Kasumi-1 (cell line): ENCODE data around the gene YTHDF1.
"Not testable (repeated sequence)": the region's sequence is repeated elsewhere in the genome, so short reads cannot be mapped to it uniquely, and the experiment has no call there.

ENCODE experiments used
- DNase-seq, 2 experiments: peaks; one replicate each; lab custom pipeline; 2025; lab: John Stamatoyannopoulos, UW

YTHDF1 gene

DNA sequence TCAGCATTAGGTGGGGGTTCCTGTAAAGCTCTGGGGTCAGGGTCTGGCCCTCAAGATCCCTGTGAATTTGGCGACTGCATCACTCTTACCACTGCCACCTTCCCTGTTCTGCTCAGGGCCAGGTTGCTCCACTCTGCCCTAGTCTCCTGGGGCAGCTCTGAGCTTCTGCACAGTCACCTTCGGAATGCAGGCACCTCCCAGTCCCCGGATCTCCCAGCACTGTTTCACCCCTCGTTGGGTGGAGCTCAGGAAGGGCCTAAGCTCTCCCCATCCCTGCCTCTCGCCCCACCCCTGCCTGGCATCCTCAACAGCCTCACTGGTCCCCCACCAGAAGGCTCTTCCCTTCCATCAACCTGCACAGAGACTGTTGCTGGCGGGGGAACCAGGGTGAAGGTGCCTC lies 46.2 kb downstream of the YTHDF1 start:
- DNase-seq, result no peak

DNA sequence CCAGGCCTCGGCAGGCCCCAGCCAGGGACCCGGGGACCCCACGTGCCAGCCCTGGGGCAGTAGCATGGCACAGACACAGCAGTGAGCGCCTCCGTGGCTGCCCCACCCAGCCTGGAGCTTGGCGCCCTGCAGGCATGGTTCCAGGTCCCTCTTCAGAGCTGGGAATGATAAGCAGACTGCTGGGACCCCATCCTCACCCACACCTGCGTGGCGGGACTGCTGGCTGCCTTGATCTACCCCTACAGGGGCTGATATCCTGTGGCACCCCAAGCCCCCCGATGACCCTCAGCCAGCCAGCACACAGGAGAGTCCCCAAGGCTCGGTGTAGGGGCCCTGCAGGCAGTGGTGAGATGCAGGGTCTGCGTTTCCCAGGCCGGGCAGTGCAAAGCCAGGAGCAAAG lies 47.1 kb downstream of the YTHDF1 start:
- no peak for DNase-seq

DNA sequence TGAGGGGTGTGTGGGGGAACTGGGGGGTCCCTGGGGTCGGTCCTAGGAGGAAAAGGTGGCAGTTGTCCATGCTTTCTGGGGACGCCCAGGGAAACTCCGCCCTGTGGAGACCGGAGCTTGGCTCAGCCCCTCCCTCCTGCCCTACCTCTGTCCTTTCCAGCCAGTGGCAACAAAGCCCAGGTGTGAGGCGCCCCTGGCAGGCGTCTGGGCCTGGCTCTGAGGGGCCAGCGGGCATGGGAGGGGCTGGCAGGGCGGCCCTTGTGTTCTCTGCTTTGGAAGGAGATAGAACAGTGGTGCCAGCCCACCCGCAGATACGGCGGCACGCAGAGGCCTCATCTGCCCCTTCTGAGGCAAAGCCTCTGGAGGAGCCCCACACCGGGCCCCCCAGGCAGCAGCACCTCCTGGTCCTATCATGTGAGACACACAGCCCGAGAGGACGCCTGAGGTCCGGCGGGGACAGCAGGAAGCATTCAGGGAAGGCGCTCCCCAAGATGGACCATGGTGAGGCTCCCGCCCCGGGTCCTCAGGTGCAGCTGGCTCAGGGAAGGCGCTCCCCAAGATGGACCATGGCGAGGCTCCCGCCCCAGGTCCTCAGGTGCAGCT lies 47.9 kb downstream of the YTHDF1 start:
- no peak for DNase-seq

DNA sequence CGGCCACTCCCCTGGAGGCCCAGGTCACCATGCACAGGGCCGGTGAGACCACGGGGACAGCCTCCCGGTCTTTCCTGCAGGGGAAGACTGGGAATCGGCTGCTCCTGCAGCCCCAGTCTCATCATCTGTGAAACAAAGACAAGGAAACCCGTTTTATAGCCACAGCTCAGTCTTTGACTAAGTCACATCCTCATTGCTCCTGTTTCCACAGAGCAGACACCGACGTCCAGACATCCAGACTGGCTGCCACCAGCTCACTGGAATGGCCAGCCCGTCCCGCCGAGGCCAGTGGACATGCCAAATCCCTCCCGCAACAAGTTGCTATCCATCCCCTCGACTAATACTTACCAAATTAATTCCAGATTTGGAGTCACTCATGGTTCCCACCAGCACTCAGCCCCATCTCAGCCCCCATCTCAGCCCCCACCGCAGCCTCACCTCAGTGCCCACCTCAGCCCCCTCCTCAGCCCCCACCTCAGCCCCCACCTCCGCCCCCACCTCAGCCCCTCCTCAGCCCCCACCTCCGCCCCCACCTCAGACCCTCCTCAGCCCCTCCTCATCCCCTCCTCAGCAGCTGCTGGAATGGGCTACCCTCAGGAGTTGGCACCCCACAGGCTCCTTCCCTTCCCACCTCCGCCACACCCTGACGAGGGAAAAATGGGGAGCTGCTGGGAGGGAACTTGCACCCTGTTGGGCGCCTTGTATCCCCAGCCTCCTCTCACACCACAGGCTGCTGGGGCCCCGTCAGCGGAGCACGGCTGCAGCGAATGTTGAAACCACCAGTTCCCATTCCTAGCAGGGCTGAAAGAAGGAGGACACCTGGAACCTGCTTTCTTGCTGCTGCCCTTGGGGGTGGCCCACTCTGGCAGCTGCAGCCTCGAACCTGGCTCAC lies 48.7 kb downstream of the YTHDF1 start:
- no peak for DNase-seq

DNA sequence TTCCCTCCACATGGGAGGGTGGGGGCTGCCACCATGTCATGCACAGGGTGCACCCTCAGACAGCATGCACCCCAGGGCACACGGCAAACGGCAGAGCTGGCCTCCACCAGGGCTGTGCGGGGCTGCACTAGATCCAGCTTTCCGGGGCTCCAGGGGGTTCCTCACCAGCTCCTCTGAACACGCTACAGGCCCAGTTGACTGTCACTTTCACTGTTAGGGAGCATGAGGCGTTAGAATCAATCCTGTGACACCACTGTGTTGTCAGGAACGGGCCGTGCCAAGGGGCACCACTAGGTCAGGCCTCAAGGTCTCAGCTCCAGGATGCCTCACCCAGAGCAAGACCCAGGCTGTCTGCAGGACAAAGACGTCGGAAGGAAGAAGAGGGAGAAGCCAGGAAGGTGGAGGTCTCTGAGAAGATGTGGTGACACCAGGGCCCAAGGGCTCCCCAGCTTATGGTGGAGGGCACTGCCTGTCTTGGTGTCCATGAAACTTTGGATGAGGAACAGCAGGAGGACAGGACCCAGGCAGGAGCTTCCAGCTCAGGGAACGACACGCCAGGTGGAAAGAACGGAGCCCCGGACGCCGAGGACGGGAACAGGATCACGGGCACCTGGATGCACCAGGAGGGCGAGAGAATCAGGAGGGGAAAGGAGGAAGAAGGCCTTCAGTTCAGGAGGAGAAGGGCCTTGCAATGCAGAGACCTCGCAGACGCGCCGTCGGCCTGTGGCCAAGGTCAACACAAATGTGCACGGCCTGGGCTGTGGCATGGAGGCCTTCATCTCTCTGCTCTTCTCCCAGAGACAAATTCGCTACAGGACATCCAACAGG lies 49.5 kb downstream of the YTHDF1 start:
- DNase-seq, result no peak

DNA sequence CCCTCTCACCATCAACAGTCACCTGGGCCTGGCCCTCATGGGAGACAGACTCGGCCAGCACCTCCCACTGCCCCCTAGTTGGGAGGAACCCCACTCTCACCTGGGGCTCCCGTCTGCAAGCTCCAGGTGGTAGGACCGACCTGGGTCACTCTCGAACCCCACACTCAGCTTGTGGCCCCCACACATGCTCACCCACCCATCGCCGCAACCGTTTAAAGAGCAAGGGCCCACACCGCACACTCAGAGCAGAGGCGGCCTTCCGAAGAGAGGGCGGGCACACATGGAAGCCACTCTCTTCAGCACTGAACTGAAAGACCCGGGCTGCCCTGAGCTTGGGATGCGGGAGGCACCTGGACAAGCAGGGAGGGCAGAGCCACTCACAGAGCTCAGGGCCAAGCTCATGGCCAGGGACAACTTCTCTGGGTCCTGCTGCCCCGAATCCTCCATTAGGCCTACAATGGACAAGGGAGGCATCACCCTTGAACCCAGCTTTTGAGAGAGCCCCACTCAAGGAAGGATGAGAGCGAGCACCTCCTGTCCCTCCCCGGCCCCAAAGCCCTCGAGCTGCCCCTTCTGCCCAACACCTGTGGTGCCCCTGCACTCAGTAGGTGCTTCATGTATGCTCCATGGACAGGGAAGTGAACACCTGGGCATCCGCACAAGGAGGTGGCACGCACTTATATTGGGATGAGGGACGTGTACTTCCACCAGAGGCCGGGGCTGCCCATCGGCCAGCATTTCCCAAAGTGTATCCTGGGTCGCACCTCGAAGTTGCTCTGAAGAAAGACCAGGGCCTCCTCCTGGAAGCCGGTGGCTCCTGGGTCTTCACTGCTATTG lies 50.4 kb downstream of the YTHDF1 start:
- DNase-seq, result no peak

DNA sequence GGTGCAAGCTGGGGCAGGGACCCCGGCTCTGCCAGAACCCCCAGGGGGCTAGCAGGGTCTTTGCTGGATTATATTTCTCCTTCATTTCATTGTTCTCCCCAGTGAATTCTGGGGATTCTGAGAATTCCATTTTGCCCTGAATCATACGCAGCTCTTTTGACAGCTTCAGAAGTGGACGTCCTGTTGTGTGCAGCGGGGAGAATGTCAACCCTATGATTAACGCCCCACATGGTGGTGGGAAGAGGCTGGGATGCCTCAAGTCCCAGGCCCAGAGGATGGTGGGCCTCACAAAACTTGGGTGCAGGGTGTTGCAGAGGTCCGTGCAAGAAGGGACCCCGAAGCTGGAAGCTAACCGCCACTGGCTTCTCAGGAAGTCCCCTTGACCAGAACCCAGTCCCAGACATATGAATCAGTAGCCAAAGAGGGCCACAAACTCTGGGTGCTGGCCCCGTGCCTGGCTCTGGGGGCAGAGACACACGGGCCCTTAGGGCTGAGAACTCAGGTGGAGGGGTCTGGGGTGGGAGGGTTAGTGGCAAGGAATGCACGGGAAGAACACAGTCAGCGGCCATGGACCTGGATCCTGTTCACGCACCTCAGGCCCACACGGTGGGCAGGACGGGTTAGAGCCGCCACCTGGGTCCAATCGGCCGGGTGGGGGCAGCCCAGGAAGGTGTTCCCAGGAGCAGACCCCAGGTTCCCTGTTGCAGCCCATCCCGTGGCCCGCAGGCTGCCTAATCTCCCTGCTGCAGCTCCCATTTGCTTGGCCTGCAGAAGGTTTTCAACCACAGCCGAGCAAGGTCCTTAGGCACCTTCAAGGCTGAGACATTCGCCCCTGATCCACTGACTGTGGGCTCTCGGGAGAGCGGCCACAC lies 51.2 kb downstream of the YTHDF1 start:
- no peak for DNase-seq

DNA sequence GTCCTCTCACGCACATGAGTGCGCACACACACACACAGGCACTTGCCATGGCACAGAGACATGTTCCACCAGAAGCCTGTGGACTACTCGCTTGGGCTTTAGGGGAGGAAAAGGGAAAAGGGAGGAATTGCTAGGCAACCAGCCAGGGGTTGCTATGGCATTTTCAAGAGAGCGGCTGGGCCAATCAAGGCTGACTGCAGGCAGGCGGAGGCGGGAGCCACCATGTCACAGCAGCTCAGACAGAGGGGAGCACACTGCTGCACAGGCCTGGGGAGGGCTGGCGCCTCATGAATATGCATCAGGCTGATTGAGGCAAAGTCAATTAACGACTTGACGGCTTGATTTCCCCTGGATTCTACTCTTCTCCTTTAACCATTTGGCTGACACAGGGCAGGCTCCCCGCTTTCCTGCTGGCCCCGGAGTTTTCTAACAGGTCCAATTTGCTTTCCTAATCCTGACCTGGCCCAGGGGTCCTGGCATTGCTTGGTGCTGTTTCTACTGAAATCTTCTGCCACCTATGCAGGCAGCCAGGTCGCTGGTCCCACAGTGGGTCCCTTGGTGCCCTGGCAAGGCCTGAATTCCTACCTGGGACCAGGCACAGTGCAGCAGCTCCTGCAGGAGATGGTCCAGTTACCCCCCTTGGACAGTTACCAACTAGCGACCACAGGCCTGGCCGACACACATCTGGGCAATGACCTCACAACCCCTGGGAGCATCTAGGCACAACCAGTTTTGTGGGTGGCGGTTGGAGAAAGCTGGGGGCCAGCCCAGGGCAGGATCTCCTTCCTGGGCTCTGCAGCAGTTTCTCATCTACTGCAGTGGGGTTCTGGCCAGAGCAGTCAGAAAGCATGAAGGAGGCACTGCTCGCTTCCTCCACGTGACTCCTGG lies 52.1 kb downstream of the YTHDF1 start:
- no peak for DNase-seq

DNA sequence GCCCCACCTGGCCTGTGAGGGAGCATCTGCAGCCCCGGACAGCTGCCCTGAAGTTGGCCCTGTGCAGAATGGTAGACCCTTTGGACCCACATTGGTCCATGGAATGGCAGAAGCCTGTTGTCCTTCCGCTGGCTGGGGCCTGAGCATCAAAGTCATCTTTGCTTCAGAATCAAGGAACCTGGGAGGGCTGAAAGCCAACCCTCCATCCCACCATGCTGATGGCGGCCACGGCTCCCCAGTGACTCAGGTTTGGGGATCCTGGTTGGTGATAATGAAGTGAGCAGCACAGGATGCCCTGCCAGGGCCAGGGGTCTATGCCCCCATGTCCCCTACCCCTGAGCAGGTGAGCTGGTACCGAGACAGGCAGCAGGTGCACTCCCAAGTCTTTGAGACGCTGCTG lies 52.8 kb downstream of the YTHDF1 start:
- no peak for DNase-seq

DNA sequence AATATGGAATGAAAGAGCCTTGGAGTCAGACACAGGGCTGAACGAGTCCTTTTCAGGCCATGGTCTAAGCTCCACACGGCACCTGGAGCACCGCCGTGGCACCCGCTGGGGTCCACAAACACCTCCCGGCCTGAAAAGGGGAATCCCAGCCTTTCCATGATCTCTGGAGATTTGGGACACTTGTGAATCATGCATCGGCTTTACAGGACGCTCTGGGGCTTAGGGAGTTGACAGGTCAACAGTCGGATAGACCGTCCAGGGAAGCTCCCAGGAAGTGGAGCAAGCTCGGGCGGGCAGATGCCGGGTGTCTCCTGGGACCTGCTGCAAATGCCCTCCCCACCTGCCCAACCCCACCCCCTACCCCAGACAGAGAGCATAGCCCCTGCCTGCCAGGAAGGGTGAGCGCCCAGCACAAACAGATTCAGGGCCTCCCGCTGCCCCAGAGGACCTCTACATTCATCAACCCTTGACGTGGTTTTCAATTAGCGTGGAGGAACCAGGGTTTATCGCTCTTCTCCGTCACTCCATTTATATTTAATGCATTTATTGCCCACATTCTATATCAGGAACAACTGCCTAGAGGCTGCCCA lies 53.6 kb downstream of the YTHDF1 start:
- DNase-seq, result no peak

DNA sequence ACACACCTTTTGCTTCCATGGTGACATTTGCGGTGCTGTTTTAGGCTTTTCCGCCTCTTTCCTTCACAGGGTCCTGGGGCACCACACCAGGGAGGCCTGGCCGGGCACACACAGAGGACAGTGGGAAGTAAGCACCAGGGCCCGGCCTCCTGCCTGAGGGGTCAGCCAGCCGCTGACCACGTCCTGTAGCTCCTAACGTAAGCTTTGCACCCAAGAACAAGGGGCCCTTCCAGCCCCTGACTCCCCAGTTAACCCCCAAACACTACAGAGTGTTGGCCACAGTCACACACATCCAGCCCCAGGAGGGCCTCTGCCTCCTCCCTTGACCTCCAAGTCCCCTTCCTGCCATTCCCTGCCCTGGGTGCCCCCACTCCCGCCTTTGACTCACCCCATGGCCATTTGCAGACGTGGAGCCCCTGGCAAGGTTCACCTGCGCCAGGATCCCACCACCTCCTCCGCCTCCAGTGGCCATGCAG lies 54.7 kb downstream of the YTHDF1 start:
- DNase-seq, result no peak

DNA sequence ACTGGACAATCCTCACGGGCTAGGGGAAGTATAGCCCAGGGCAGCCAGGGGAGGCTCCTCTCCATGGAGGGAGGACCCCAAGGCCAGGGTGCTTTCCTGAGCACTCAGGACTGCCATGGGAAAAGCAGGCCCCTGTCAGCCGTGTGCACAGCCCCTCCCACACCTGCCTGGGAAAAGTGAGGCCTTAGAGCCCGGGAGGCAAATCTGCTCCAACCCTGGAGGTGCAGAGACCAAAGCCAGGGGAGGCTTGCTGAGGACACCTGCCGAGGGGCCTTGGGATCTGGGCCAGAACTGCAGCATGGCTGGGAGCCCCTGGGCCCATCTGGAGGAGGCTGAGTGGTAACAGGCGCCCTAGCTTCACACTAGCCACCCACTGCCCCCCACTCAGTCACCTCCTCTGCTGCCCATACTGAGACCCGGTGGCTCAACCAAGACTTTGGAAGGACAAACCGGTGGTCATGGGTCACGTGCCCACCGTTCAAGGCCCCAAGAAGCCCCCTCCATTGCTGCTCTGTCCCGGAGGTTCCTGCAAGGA lies 55.2 kb downstream of the YTHDF1 start:
- no peak for DNase-seq

DNA sequence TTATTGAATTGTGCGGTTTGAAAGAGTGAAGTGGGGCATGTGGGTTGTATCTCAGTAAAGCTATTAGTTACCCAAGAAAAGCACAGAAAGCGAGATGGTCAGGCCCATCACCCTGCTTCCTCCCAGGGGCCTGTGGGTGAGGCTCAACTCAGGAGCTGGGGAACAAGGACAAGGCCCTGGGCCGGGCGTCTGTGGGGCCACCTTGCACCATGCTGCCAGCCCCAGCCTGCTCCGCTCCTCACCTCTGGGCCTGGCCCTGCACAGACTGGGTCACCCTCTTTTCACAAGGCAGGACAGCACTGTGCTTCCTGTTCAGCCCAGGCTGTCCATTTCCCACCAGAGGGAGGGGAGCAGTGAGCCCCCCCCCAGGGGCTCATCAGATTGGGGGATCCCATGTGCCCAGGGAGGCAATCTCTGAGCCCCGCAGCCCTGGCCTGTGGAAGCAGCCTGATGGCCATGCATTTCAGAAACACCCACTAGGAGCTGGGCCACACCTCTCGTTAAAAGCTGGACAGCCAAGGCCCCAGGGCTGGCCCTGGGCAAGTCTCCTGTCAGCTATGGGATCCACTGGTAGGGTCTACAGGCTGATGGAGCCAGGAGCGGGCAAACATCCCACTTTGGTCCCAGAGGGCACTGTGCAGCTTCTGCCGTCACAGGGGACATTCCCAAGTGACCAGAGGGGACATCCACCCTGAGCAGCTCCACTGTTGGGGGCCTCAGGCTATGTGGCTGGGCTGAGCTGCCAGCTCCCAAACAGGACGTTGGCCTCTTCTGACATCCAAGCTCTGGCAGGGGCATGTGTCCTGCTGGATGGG lies 55.9 kb downstream of the YTHDF1 start:
- no peak for DNase-seq

DNA sequence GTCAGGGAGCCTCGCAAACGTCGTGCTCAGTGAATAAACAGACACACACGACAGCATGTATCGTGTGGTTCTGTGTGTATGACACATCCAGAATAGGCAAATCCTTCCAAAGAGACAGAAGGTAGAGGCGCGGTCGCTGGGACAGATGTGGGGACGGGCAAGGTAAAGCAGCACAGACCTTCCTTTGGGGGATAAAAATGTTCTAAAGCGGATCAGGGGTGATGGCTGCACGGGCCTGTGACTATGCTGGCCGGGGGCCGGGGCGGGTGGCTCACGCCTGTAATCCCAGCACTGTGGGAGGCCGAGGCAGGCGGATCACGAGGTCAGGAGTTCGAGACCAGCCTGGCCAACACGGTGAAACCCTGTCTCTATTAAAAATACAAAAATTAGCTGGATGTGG lies 56.7 kb downstream of the YTHDF1 start:
- not testable (repeated sequence) for DNase-seq

DNA sequence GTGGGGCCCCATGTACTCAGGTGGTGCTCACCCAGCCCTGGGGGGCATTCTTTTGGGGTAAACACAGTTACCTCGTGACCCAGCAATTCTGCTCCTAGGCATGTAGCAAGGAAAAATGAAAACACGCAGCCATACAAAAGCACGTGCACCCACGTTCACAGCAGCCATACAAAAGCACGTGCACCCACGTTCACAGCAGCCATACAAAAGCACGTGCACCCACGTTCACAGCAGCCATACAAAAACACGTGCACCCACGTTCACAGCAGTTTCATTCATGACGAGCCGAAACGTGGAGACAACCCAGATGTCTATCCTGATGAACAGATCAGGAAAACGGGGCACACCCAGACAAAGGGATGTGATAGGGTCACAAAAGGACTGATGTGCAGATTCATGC lies 57.1 kb downstream of the YTHDF1 start:
- DNase-seq, result no peak

DNA sequence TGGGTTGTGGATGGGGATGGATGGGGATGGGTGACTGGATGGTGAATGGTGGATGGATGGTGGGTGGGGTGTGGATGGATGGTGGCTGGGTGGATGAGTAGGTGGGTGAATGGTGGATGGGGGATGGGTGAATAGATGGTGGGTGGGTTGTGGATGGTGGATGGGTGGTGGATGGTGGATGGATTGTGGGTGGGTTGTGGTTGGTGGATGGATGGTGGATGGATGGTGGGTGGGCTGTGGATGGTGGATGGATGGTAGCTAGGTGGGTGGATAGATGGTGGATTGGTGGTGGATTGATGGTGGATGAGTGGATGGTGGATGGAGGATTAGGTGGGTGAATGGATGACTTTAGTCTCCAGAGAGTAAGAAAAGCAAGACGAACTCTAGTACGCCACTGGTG lies 57.6 kb downstream of the YTHDF1 start:
- DNase-seq, result no peak

DNA sequence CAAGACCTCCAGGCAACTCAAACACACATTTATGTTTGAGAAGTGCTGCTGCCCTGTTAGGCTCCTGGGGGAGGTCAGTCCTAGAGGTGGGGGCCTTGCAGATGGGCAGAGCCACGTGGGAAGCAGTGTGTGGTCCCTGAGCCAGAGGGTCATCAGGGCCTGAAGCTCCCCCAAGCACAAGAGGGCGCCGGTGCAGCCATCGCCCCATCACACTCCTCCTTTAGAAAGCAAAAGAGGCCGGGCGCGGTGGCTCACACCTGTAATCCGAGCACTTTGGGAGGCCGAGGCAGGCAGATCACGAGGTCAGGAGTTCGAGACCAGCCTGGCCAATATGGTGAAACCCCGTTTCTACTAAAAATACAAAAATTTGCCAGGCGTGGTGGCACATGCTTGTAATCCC lies 58.5 kb downstream of the YTHDF1 start:
- DNase-seq, result not testable (repeated sequence)

DNA sequence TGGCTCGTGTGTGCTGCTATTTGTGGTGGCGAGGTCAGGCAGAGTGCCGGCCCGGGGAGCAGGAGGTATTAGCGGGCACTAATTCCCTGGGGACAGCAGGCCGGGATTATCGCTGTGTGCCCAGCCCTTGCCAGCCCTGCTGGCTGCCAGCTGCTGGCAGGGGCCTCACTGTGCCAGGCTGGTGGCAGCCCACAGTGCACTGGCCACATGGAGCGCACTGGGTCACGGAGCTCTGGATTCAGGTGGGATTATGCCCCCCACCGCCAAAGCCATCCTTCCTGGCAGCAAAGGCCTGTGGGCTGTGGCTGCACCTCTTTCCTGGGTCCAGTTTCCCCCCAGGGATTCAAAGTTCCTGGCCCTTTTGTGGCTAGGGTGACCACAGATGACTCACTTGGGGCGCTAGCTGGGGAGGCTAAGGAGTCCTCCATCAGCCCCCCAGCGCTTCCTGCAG lies 59.7 kb downstream of the YTHDF1 start:
- no peak for DNase-seq
